Activated CD4-positive, CD25-positive, alpha-beta regulatory T cell treated with anti-CD3 and anti-CD28 coated beads, Interleukin-2, amount 50 U/mL, for 24 hours (primary cell): ENCODE data around the gene SEMA3F.
A peak's percentile ranks its signal among the peaks of the same experiment; 100 is the strongest.

ENCODE experiments used
- ATAC-seq, 2 donors: fragments of 150-1000 bp; cut with Tn5 transposase; one replicate each; pipeline ENCODE4 v1.10.0; 2021; ENCODE audit warnings: mild to moderate bottlenecking in 1 of 2, moderate library complexity in 1 of 2

Gene SEMA3F

DNA sequence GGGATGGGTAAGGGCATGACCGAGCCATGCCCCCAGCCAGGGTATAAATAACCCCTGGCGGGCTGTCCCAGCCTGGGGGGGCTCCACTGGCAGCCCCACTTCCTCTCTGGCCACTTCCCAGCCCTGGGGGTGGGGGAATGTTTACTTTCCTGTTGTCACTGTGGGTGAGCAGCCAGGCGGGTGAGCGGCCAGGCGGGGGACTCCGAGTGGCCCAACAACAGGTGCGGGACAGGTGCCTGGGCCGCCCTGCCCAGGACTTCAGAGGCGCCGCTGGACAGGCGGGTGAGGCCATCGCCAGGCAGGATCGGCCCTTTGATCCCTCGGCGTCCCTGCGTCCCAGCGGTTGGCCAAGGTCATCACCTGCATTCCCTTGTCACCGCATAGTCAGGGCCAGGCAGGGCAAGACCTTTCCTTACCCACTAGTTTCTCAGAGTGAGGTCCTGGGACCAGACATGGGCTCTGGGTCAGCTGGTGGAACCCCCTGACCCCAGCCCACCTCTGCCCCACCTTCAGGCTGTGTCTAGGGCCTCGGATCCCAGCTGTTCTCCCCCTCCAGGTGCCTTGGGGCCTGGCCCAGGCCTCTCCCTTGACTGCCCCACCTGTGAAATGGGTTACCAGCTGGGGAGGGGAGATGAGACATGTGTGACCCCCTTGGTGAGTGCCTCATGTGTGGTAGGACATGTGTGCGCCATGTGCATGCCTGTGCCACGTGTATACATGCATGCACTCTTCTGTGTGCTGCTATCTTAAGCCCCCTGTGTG, 16.6 kb downstream of the SEMA3F start:
- no peak for ATAC-seq

DNA sequence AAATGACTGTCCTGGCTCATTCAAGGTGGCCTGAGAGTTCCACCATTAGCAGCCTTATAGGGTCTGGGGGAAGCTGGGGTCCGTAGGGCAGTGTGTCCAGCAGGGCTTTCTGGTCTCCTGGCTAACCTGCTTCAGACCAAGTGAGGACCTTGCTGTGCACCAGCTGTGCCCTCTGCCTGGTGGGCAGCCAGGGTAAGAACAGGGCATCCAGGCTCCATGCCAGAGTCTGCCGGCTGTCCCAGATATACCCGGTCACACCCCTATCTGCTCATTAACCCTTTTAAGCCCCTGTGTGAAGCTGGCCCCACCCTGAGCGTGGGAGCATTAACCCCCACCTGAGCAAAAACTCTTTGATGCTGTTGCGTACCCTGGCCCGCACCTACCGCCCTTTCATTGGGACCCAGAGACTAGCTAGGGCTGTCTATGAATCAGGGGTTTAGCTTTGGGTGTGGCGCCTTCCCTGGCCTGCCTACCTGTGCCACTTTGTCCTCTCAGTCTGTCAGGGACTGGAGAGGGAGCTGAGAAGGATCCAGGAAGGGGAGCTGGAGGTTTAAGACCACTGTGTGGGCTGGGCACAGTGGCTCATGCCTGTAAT, 17.6 kb downstream of the SEMA3F start:
- no peak for ATAC-seq

DNA sequence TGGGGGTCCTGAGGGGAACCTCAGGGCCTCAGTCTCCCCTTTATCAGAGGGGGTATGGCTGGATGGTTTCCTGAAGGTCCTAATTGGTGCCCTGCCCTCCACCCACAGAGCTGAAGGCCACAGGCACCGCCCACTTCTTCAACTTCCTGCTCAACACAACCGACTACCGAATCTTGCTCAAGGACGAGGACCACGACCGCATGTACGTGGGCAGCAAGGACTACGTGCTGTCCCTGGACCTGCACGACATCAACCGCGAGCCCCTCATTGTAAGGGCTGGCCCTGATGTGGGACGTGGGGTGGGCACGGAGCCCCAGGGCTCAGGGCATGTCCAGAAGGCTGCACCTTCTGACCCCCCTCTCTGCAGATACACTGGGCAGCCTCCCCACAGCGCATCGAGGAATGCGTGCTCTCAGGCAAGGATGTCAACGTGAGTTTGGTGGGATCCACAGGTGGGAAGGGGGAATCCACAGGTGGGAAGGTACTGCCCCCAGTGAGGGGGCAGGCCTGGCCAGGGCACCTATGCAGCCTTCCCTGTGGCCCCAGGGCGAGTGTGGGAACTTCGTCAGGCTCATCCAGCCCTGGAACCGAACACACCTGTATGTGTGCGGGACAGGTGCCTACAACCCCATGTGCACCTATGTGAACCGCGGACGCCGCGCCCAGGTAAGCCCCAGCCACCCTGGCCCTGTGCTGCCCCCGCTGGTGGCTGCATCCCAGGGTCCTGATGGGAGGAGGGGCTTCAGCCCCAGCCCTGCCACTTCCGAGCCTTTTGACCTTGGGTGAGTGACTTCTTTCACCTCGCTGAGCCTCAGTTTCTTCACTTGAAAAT, 18.8 kb downstream of the SEMA3F start:
- ATAC-seq, result no peak

DNA sequence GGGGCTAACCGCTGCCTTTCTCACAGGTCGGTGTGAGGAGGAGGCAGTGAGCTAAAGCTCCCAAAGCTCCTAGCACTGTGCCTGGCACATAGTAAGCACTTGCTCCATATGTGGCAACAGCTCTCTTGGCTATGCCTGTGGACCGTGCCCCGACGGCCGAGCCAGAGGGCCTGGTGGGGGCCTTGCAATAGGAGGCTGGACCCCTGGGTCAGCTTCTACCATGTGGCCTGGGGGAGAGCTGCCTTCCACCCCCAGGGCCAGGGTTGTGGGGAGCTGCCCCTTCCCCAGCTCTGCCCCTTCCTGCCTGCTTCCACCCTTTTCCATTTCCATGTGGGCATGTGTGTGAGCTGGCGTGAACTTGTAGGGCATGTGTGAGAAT, 19.4 kb downstream of the SEMA3F start:
- no peak for ATAC-seq

DNA sequence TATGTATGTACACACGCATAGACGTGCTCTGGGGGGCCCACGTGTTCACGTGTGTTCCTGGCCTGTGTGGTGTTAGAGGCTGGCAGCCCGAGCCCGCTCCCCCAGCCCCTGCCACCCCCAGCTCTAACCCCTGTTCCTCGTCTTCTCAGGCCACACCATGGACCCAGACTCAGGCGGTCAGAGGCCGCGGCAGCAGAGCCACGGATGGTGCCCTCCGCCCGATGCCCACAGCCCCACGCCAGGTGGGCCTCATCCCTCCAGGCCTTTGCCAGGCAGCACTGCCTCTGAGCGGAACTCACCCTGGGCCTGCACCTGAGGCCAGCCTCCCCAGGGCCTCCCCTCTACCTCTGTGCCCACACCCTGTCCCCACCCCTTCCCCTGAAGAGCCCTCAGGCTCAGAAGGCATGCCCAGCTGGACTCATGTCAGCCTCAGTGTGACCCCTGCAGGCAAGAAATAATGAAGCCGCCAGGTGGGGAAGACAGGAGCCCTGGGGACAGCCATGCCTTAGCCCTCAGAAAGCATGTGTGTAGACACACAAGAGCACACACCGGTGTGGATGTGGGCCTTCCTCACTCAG, 19.9 kb downstream of the SEMA3F start:
- ATAC-seq, result no peak

DNA sequence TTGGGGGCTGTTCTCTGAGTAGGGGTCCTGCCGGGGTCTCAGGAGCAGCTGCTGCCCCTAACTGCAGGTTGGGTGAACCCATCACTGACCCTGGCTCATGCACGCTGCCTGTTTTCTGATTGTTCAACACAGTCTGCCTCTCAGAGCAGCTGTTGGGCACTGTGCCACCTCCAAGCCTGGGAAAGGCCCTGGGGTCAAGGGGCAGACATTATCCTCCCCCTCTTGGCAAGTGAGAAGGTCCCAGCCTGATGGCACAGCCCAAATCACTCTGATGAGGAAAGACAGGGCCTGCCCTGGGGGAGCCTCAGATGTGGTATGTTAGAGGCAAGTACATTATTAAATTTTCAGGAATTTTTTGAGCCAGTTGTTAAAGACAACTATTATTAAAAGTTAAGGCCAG, 22.2 kb downstream of the SEMA3F start:
- ATAC-seq, result no peak

DNA sequence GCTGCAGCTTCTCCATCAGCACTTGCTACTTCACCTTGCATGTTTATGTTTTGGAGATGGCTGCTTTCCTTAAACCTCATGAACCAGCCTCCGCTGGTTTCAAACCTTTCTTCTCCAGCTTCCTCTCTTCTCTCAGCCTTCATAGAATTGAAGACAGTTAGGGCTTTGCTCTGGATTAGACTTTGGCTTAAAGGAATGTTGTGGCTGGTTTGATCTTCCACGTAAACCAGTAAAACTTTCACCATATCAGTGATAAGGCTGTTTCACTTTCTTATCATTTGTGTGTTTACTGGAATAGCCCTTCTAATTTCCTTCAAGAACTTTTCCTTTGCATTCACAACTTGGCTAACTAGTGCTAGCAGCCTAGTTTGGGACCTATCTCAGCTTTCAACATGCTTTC, 24.6 kb downstream of the SEMA3F start:
- ATAC-seq, result no peak

DNA sequence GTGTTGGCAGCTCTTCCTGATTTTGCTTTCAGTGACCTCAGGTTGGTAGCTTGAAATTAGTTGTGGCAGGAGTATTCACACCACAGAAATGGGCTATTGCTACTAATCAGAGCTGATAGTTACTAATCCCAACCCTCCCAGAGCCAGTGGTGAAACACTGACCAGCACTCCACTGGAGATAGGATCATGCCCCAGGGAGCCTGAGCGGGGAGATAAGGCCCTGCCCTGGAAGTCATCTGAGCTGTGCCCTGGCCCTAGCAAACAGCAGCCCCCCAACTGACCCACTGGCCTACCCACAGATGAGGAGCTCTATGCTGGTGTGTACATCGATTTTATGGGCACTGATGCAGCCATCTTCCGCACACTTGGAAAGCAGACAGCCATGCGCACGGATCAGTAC, 26.9 kb downstream of the SEMA3F start:
- ATAC-seq, result no peak

DNA sequence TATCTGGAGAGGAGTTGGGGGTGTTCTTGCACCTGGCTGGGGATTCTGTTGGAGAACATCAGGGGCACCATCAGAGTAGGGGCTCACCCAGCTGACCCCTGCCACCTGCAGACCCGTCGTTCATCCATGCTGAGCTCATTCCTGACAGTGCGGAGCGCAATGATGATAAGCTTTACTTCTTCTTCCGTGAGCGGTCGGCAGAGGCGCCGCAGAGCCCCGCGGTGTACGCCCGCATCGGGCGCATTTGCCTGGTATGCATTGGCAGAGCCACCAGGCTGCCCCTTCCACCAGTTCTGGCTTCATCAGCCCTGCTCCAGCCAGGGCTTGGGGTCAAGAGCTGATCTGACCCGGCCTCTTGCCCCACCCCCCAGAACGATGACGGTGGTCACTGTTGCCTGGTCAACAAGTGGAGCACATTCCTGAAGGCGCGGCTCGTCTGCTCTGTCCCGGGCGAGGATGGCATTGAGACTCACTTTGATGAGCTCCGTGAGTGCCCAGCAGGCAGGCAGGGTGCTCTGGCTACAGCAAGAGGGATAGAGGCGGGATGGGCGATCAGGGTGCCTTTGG, 27.5 kb downstream of the SEMA3F start:
- ATAC-seq, result no peak

DNA sequence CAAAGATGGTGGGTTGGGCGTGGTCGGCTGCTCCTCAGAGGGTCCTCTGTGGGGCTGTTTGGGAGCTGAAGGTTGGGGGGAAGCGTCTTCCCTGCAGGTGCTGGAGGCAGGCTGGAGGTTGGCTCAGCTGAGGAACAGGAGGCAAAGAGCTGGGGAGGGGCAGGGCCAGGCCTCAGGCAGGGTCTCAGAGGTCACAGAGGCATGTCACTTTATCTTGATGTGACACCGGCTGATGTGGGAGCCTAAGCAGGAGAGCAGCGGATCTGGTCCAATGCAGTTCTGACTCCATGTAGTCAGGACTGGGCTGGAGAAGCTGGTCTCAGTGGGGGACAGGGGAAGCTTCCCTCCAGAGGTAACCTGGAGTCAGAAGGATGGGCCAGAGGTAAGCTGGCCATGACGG, 28.6 kb downstream of the SEMA3F start:
- no peak for ATAC-seq

DNA sequence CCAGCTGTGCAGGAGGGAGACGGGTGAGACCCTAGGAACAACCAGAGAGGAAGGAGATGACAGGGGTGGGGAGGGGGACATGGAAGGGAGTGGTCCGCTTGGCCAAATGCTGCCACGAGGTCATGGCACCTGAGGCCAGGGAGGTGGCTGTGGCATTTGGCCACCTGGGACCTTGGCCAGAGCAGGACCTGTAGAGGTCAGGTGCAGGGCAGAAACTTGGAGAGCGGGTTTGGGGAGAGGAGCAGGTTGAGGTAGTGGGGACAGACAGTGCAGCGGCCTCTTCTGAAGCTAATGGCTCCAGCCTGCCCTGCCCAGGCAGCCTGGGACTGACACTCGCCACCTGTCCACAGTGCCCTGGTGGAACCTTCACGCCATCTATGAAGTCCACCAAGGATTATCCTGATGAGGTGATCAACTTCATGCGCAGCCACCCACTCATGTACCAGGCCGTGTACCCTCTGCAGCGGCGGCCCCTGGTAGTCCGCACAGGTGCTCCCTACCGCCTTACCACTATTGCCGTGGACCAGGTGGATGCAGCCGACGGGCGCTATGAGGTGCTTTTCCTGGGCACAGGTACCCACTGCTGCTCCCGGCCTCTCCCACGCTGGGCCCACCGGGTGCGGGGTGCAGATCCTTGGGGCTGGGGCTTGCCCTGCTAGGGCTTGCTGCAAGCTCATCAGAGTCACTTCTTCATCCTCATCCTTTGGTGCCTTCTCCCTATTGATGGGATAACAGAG, 29.3 kb downstream of the SEMA3F start:
- ATAC-seq, result no peak

DNA sequence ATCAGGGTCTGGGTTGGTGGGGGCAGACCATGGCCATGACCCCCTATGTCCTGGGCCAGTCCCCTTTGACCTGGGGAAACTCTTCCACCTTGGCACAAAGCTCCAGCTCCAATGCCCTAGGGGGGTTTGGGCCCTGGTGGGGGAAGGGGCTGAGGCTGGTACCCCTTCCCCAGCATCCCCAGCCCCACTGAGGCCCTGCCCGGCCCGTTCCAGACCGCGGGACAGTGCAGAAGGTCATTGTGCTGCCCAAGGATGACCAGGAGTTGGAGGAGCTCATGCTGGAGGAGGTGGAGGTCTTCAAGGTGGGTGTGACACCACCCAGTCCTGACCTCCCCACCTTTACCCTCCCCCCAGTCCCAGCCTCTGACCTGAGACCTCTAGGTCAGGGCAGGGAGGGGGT, 30.1 kb downstream of the SEMA3F start:
- ATAC-seq, result no peak

DNA sequence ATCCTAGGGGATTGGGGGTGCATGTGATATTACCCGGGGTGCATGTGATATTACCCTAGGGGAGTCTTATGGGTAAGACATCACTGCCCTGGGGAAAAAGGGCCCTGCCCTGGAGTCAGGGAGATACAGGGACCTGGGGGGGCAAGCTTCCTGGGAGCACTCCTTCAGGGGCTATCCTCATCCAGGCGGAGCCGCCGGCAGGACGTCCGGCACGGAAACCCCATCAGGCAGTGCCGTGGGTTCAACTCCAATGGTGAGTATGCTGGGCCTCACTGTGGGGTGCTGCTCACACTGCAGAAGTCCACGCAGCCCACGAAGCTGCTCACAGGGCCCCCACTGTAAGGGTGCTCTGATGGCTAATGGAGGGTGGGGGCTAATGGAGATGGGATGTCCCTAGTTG, 31.0 kb downstream of the SEMA3F start:
- no peak for ATAC-seq

DNA sequence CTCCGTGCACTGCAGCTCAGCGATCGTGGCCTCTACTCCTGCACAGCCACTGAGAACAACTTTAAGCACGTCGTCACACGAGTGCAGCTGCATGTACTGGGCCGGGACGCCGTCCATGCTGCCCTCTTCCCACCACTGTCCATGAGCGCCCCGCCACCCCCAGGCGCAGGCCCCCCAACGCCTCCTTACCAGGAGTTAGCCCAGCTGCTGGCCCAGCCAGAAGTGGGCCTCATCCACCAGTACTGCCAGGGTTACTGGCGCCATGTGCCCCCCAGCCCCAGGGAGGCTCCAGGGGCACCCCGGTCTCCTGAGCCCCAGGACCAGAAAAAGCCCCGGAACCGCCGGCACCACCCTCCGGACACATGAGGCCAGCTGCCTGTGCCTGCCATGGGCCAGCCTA, 32.6 kb downstream of the SEMA3F start:
- no peak for ATAC-seq

DNA sequence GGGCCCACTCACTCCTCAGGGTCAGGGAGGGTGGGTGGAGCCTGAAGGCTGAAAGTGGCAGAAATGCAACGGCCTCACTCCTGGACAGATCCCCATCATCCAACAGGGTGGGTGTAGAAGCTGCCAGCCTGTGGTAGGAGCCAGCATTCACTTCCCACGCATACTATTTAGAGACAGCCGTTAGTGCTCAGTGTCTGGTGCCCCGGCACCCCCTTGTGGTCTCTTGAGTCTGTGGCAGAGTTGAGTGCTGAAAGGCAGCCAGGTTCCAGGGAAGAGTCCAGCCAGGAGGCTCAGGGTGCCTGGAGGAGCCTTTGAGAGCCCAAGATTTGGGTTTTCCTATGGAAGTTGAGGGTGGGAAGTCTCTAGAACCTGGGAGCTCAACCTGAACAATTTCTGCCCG, 34.1 kb downstream of the SEMA3F start:
- peak in 1 of 2 donors; percentile 30 for ATAC-seq

DNA sequence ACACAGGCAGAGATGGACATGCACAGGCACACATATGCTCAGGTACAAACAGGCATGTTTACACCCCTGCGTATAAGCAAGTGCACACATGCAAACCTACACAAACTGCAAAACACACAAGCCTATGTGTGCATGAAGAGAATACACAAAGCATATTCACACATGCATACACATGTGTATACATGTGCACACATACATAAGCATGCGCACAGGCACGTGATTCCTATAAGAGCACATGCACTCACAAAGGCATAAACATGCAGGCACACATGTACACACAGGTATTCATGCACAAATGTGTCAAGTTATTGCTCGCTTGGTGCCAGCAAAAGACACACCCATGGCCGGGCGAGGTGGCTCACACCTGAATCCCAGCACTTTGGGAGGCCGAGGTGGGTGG, 34.9 kb downstream of the SEMA3F start:
- ATAC-seq, result no peak

DNA sequence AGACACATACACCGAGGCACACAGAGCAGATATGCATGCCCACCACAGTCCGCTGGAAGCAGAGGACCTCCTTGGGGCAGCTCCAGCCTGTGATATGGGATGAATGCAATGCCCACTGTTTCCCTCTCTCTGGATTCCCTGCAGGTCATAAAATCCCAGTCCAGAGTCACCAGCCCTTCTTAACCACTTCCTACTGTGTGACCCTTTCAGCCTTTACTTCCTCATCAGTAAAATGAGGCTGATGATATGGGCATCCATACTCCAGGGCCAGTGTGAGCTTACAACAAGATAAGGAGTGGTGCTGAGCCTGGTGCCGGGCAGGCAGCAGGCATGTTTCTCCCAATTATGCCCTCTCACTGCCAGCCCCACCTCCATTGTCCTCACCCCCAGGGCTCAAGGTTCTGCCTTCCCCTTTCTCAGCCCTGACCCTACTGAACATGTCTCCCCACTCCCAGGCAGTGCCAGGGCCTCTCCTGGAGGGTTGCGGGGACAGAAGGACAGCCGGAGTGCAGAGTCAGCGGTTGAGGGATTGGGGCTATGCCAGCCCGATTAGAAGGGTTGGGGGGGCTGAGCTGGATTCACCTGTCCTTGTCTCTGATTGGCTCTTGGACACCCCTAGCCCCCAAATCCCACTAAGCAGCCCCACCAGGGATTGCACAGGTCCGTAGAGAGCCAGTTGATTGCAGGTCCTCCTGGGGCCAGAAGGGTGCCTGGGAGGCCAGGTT, 36.0 kb downstream of the SEMA3F start, which contains the start of gene GNAT1:
TSS of gene GNAT1 (plus strand) at position 675 of the 725 bp plus-strand sequence. CDS start 116 bp downstream, outside the sequence.
- ATAC-seq, result no peak

DNA sequence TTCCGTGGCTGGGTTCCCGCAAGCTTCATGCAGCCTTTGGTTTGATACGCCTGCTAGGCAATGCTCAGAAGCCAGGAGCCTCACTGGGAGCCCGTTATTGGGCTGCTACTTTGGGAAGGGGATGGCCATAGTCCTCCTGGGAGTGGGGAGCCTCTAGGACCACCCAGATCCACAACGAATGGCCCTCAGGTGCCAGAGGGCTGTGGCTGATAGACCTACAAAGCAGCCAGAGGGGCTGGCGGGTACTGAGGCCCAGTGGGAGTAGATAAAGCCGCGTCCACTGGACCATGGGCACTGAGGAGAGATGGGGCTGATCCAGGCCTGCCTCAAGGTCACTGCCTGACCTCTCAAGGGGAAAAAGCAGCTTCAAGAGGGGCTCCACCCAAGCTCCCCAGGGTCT, 37.0 kb downstream of the SEMA3F start:
- ATAC-seq, result no peak

DNA sequence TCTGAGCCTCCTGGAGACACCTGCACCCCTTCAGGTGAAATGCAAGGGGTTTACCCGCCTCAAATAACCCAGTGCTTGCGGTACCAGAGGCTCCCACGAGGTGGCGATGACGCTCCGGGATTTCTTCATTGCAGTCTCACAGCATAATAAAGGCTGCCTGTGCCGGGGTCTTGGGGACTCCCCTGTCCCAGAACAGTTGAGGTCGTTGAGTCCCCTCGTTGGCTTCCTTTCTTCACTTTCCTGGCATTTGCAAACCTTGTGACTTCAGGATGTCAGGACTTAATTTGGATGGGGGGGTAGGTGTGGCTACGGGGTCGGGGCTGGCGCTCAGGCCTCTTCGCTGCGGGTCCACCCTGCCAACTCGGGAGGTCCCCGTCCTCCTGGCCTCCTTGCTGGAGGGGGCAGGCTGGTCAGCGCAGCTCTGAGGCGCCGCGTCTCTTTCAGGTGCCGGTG, 37.6 kb downstream of the SEMA3F start:
- peak; percentile 42 to 60 for ATAC-seq

DNA sequence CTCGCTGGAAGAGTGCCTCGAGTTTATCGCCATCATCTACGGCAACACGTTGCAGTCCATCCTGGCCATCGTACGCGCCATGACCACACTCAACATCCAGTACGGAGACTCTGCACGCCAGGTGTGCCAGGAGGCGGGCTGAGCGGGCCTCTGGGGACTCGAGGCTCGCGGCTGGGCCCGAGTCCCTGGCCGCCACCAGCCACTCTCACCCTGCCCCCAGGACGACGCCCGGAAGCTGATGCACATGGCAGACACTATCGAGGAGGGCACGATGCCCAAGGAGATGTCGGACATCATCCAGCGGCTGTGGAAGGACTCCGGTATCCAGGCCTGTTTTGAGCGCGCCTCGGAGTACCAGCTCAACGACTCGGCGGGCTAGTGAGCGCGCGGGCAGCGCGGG, 38.2 kb downstream of the SEMA3F start:
- no peak for ATAC-seq

DNA sequence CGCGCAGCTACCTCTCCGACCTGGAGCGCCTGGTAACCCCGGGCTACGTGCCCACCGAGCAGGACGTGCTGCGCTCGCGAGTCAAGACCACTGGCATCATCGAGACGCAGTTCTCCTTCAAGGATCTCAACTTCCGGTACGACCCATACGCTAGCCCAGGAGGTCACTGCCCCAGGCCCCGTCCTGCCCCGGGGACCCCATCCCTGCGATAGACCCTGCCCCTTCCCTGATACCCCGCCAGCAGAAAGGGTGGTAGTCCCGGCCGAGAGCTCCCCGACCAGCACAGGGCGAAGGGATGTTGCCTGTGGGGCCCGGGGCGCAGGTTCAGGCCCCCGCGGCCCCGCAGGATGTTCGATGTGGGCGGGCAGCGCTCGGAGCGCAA, 38.6 kb downstream of the SEMA3F start:
- ATAC-seq, result no peak
